GM19452 (cell line): ENCODE data around the gene SND1.

Experiments
- ATAC-seq: cut with Tn5 transposase; IDR thresholded peaks from one replicate; pipeline ENCODE4 v1.9.1; 2021; ENCODE audit not compliant: unreplicated experiment

The SND1 gene

GRCh38 chr7:128121711-128122530 is 469.9 kb downstream of the SND1 start:
- no peak for ATAC-seq

DNA sequence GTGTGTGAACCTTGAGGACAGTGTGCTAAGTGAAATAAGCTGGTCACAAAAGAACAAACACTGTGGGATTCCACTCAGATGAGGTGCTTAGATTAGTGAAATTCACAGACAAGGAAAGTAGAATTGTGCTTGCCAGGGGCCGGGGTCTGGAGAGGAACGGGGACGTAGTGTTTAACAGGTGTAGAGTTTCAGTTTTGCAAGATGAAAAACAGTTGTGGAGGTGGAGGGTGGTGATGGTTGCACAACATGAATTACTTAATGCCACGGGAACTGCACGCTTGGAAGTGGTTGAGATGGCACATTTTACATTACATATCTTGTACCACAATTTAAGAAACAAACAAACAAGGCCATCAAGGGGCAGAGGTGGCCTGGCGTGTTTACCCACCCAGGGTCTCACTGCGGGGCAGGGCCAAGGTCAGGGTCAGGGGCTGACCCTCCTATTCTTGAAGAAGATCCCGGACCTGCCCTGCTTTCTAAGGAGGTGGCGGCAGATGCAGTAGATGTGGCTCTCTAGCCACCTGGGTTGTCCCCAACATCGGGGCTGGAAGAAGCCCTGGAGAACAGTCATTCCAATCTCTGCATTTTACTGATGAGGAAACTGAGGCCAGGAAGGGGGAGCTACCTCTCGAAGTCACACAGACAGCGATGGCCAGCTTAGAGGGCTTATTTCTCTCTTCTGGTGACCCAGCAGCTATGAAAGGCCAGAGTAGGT is 470.7 kb downstream of the SND1 start:
- ATAC-seq = no peak

DNA sequence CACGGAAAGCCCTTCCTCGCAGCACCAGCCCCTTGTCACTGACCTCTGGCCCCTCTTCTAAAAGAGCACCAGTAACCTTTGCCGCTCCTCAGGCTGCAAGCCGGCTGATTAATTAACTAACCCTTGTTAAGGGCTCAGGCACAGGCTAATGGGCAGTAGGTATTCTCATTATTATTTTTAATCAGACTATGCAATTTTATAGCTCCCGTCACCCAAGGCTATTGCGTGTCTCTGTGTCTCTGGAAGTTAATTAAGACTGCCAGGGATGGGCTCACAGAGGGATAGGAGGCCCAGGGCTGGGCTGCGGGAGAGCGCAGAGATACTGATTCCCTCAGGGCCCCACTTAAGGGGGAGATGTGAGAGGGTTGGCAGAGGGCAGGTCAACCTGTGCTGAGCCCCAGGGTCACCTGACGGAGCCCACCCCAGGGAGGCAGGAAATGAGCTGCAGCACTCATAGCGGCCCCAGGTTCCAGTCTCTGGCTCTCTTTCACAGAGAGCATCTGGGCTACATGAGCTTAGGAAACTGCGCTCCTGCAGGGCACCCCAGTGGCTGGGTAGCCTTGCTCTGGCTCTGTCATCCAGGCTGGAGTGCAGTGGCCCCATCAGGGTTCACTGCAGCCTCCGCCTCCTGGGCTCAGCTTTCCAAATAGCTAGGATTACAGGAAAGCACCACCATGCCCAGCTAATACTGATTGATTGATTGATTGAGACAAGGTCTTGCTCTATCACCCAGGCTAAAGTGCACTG is 471.5 kb downstream of the SND1 start:
- no peak for ATAC-seq

- ATAC-seq = no peak
These were observed 472.8 kb downstream of the SND1 start for GRCh38 chr7:128124786-128125185.

GRCh38 chr7:128125816-128126215 is 473.8 kb downstream of the SND1 start:
- no peak for ATAC-seq

DNA sequence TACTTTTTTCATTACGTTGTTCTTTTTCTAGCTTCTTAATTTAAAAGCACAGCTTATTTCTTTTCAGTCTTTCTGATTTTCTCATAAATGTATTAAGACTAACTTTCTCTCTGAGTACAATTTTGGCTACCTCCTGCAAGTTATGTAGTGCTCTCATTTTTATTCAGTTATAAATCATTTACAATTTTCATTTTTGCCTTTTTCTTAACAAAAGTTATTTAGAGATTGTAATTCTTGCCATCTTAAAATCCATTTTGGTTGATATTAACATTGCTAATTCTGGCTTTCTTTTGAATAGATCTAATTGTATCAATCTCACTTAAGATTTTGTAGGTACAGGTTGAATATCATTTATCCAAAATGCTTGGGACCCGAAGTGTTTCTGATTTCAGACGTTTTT is 476.4 kb downstream of the SND1 start:
- no peak for ATAC-seq

DNA sequence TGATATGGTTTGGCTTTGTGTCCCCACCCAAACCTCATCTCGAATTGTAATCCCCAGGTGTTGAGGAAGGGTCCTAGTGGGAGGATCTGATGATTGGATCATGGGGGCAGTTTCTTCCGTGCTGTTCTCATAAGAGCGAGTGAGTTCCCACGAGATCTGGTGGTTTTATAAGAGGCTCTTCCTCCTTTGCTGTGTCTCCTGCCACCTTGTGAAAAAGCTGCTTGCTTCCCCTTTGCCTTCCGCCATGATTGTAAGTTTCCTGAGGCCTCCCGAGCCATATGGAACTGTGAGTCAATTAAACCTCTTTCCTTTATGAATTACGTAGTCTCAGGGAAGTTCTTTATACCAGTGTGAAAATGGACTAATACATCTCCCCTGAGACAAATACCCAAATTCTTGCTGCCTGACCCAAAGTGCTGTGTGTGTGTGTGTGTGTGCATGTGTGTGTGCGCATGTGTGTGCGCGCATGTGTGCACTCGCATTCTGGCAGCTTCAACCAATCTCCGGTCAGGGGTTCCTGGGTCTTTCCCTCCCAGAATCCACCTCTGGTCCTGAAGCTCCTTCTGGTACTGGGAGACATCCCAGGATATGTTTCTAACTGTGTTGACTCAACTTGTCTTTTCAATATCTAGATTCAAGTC is 477.4 kb downstream of the SND1 start:
- ATAC-seq = no peak

- no peak for ATAC-seq
These were observed 479.1 kb downstream of the SND1 start for GRCh38 chr7:128131115-128131514.

GRCh38 chr7:128131731-128132130 is 479.7 kb downstream of the SND1 start:
- no peak for ATAC-seq

DNA sequence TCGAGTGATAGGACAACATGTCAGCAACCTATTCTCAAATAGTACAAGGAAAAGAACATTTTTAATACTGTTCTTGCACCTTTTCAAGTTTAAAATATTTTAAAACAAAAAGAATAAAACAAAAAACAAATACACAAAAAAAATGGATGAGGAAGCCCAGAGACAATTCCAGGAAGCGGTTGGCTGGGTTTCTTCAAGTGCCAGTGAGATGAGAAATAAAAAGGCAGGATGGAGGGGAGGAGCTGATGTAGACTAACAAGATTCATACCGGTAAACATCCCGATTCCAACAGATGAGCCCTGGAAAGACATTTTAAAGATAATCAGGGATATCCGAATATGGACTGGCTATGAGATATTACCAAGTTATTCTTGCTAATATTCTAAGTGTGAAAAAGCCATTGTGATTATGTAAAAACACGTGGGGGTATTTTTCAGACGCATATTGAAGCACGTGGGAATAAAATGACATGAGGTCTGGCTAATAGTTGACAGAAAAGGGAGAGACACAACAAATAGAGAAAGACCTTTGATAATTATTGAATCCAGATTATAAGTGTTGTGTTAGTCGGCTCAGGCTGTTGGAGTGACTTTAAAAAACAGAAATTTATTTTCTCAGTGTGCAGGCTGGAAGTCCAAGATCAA is 480.6 kb downstream of the SND1 start:
- no peak for ATAC-seq

DNA sequence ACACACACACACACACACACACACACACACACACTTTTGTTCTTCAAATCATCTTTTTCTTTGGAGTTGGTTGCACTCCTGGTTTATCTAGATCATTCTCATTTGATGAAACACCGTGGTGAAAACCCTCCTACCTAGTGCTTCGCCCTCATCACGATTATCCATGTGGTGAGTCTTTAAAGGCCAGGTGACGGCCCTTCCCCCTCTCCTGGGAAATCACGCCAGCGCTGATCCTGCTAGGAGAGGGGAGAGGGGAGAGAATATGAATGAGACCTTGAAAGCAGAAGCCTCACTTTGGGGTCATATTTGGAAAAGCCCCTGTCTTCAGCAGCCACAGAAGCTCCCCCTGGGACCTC is 483.1 kb downstream of the SND1 start:
- ATAC-seq = no peak

DNA sequence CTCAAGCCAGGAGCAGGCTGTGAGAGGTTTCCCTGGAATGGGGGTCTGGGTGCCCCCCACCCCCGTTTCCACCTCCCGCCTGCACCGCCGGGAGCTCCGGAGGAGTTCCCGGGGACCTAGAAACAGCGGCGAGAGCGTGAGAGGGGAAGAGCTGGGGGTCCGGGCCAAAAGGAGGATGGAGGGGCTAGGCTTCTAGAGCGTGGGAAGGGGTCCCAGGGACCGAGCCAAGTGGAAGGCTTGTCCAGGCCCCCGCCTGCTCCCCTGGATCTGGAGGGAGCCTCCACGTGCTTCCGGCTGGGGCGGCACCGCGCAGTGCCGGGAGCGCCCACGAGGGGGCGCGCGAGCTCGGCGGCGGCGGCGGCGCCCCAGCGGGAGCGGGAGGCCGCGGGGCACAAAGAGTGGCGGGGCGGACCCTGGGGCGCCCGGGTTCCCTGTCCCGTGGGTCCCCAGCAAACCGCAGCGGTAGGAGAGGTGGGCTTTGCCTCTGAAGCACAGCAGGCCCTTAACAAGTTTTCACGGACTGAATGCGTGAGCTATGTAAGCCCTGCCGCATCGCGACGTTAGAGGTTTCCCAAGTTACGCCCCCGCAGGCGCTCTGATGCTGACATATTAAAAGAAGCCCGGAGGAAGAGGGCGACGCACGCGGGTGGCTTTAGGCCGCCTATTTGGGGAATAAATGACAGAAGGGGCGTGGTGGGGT is 483.7 kb downstream of the SND1 start:
- peak; percentile 90 for ATAC-seq

DNA sequence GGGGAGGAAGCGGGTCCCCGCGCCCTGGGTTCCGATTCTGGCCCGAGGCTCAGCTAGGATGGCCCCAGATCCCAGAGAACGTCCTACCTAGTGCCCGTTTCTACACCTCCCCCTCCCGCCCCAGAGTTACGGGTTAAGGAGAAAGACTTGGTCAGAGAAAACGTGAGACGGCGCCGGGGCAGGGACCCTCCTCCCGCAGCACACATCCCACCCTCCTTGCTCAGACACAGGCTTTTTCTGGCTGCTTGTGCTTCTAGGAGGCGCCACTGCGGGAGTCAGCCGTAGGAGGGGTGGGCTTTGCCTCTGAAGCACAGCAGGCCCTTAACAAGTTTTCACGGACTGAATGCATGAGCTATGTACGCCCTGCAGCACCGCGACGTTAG is 484.2 kb downstream of the SND1 start:
- no peak for ATAC-seq

- no peak for ATAC-seq
These were observed 485.2 kb downstream of the SND1 start for GRCh38 chr7:128137181-128137580.

DNA sequence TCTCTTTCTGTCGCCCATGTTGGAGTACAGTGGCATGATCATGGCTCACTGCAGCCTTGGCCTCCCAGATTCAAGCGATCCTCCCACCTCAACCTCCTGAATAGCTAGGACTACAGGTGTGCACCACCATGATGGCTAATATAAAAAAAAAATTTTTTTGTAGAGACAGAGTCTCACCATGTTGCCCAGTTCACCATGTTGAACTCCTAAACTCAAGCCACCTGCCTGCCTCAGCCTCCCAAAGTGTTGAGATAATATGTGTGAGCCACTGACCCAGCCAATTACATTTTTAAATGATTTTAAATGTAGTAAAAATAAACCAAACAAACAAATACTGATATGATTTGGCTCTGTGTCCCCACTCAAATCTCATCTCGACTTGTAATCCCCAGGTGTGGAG is 487.4 kb downstream of the SND1 start:
- no peak for ATAC-seq

GRCh38 chr7:128141683-128142195 is 489.7 kb downstream of the SND1 start:
- no peak for ATAC-seq
